SK-N-SH (cell line): ENCODE data around the gene CEACAM5. TPM values are rescaled to one million over a fixed set of nuclear protein-coding genes. Genes with fewer than 3 reads are reported as not detected.
A peak's percentile ranks its signal among the peaks of the same experiment; 100 is the strongest.

Source experiments
- CTCF ChIA-PET: fragments of 300-600, 350-600 bp; formaldehyde crosslinking; extraction: SDS; loops from one replicate; lab custom pipeline; 2021; lab: Yijun Ruan, JAX
- POLR2A ChIA-PET: fragments of 350-600 bp; sonication (Branson Sonifier 250); formaldehyde crosslinking; extraction: SDS; loops from one replicate; lab custom pipeline; 2020; ENCODE audit warnings: antibody characterized with exemption, inconsistent platforms; lab: Yijun Ruan, JAX
- DNase-seq: peaks from one replicate; pipeline ENCODE4 v3.0.0; 2012
- H2AFZ ChIP-seq: fragments of 200-600 bp; sonication (generic); 2 replicates; pipeline ENCODE4 v1.8.1; 2016; ENCODE audit warnings: antibody characterized with exemption, mild to moderate bottlenecking, low read depth
- H3F3A ChIP-seq: fragments of 200-600 bp; sonication (generic); replicated peaks from 2 replicates; pipeline ENCODE3; 2016; ENCODE audit warnings: antibody characterized with exemption, mild to moderate bottlenecking; ENCODE audit not compliant: insufficient read depth
- H3K27ac ChIP-seq, 2 experiments: fragments of 200-500 bp in 1 of 2; fragments of 200-600 bp in 1 of 2; sonication (Bioruptor generic) in 1 of 2; sonication (generic), shearing (Covaris generic) in 1 of 2; 2 replicates each; pipeline versions ENCODE4 v1.5.1 to v1.6.1; 2014 to 2016; ENCODE audit warnings: low read depth in 2 of 2, inconsistent platforms in 1 of 2, low read length in 1 of 2, mild to moderate bottlenecking in 1 of 2, mixed read lengths in 1 of 2
- H3K27me3 ChIP-seq: fragments of 200-600 bp; sonication (generic), shearing (Covaris generic); 2 replicates; pipeline ENCODE4 v1.6.1; 2016; ENCODE audit warnings: mixed run types; ENCODE audit not compliant: insufficient read depth
- H3K36me3 ChIP-seq, 2 experiments: fragments of 200-500 bp in 1 of 2; fragments of 200-600 bp in 1 of 2; sonication (Bioruptor generic) in 1 of 2; sonication (generic) in 1 of 2; replicated peaks in 1 of 2; 2 replicates each; pipeline versions ENCODE3 to v1.5.1; 2014 to 2016; ENCODE audit warnings: low read length in 1 of 2, mild to moderate bottlenecking in 1 of 2; ENCODE audit not compliant: insufficient read depth in 2 of 2, control insufficient read depth in 1 of 2
- H3K4me1 ChIP-seq, 2 experiments: fragments of 200-500 bp in 1 of 2; fragments of 200-600 bp in 1 of 2; sonication (Bioruptor generic) in 1 of 2; sonication (generic), shearing (Covaris generic) in 1 of 2; 2 replicates each; pipeline versions ENCODE4 v1.5.1 to v1.6.1; 2014 to 2016; ENCODE audit warnings: low read depth in 1 of 2, low read length in 1 of 2, mixed run types in 1 of 2; ENCODE audit not compliant: insufficient read depth in 2 of 2, control insufficient read depth in 1 of 2
- H3K4me2 ChIP-seq: fragments of 200-600 bp; sonication (generic), shearing (Covaris generic); 2 replicates; pipeline ENCODE4 v1.6.1; 2017; ENCODE audit warnings: mixed run types
- H3K4me3 ChIP-seq, 2 experiments: fragments of 200-500 bp in 1 of 2; fragments of 200-600 bp in 1 of 2; sonication (Bioruptor generic) in 1 of 2; sonication (generic), shearing (Covaris generic) in 1 of 2; 2 replicates each; pipeline versions ENCODE4 v1.5.1 to v1.8.1; 2014 to 2016; ENCODE audit warnings: low read depth in 2 of 2, inconsistent platforms in 1 of 2, low read length in 1 of 2, mild to moderate bottlenecking in 1 of 2, mixed read lengths in 1 of 2, moderate library complexity in 1 of 2
- H3K79me2 ChIP-seq: fragments of 200-600 bp; sonication (generic); 2 replicates; pipeline ENCODE4 v1.8.1; 2017; ENCODE audit warnings: mild to moderate bottlenecking; ENCODE audit not compliant: insufficient read depth
- H3K9ac ChIP-seq: fragments of 200-600 bp; sonication (generic); 2 replicates; pipeline ENCODE4 v1.6.1; 2017; ENCODE audit warnings: mixed run types
- H3K9me2 ChIP-seq: fragments of 200-600 bp; sonication (generic); 2 replicates; pipeline ENCODE4 v1.6.1; 2017; ENCODE audit warnings: mixed run types
- H3K9me3 ChIP-seq: fragments of 200-600 bp; sonication (generic); 2 replicates; pipeline ENCODE4 v1.6.1; 2017; ENCODE audit warnings: mixed run types, mild to moderate bottlenecking, moderate library complexity
- H4K20me1 ChIP-seq: fragments of 200-600 bp; sonication (generic); 2 replicates; pipeline ENCODE4 v1.6.1; 2017; ENCODE audit warnings: mild to moderate bottlenecking, mixed run types; ENCODE audit not compliant: insufficient read depth
- FOSL2 ChIP-seq: IDR thresholded peaks from 2 replicates; pipeline ENCODE4 v1.4.0; 2012; ENCODE audit warnings: low read depth, mild to moderate bottlenecking, moderate library complexity, borderline replicate concordance
- GABPA ChIP-seq: IDR thresholded peaks from 2 replicates; pipeline ENCODE4 v1.4.0; 2012; ENCODE audit warnings: low read depth, mild to moderate bottlenecking
- JUND ChIP-seq: IDR thresholded peaks from 2 replicates; pipeline ENCODE4 v1.4.0; 2012
- MEF2A ChIP-seq: IDR thresholded peaks from 2 replicates; pipeline ENCODE4 v1.4.0; 2012; ENCODE audit warnings: low read depth, borderline replicate concordance
- MXI1 ChIP-seq: IDR thresholded peaks from 2 replicates; pipeline ENCODE4 v1.6.1; 2012; ENCODE audit warnings: mild to moderate bottlenecking, low read depth, low read length, improper control_type of control experiment
- NFIC ChIP-seq: IDR thresholded peaks from 2 replicates; pipeline ENCODE4 v1.4.0; 2012; ENCODE audit warnings: borderline replicate concordance
- PBX3 ChIP-seq: IDR thresholded peaks from 2 replicates; pipeline ENCODE4; 2012
- REST ChIP-seq: IDR thresholded peaks from 2 replicates; pipeline ENCODE4 v1.6.1; 2012; ENCODE audit warnings: mild to moderate bottlenecking, low read depth, low read length, moderate library complexity
- RFX5 ChIP-seq: IDR thresholded peaks from 2 replicates; pipeline ENCODE4 v1.6.1; 2012; ENCODE audit warnings: mild to moderate bottlenecking, improper control_type of control experiment, low read length
- SIN3A ChIP-seq: IDR thresholded peaks from 2 replicates; pipeline ENCODE4 v1.6.1; 2012; ENCODE audit warnings: low read depth, mild to moderate bottlenecking, low read length, moderate library complexity, borderline replicate concordance
- TAF1 ChIP-seq: IDR thresholded peaks from 2 replicates; pipeline ENCODE4 v1.6.1; 2012; ENCODE audit warnings: low read depth, mild to moderate bottlenecking, low read length, moderate library complexity, borderline replicate concordance
- USF1 ChIP-seq: IDR thresholded peaks from 2 replicates; pipeline ENCODE4 v1.4.0; 2012; ENCODE audit warnings: low read depth, borderline replicate concordance
- ZBTB33 ChIP-seq: IDR thresholded peaks from 2 replicates; pipeline ENCODE4 v1.4.0; 2012; ENCODE audit warnings: low read depth, borderline replicate concordance
- WGBS: methylation state at CpG from one replicate; pipeline ENCODE4 v1.1.6; 2017; ENCODE audit warnings: low lambda C conversion rate; 5-methylcytosine and 5-hydroxymethylcytosine counted together
- polyA plus RNA-seq, 3 experiments: library from polyadenylated mRNA; depleted of rRNA; stranded (reverse); fragments of >200 nt; gene quantifications; 2 replicates each; pipeline ENCODE4 v1.2.3, GENCODE V29; 2012

CEACAM5 gene
- polyA plus RNA-seq, 1 of the 3 experiments (the other 2 are of a cell fraction) = not detected

GRCh38 chr19:41696402-41697197, 11.8 kb upstream of the CEACAM5 start:
- ChIA-PET POLR2A (no interaction called here), CTCF (interaction anchor here (0.9 to 1.2 kb wide), 2 partner anchors 11 to 55 kb away, joined by 3 to 5 read pairs; no protein-coding TSS in a partner anchor)
- no peak overlapping the region for H3K4me3 ChIP-seq
- H3K79me2 ChIP-seq = no peaks in the 10 kb centered on the region
- no peak overlapping the region for H3K9ac ChIP-seq
- H3K36me3 ChIP-seq = no peaks in the 10 kb centered on the region
- H3K27me3 ChIP-seq = no peaks in the 10 kb centered on the region
- no peak for DNase-seq
- TF ChIP-seq MXI1 (no peak), REST (peak; percentile 92)
- H3K4me1 ChIP-seq = peaks cover 0 to 3% of the 10 kb centered on the region in 2 experiments; a peak in 1 of 4 replicates
- no peak overlapping the region for H2AFZ ChIP-seq
- H3K4me2 ChIP-seq = no peak overlapping the region
- H4K20me1 ChIP-seq = no peaks in the 10 kb centered on the region
- H3K9me2 ChIP-seq = no peaks in the 10 kb centered on the region
- no peaks in the 10 kb centered on the region for H3K9me3 ChIP-seq
- H3F3A ChIP-seq = no peaks in the 10 kb centered on the region
- 3% methylated on average over 5 of the region's 7 CpGs for WGBS
- H3K27ac ChIP-seq = no peak overlapping the region

- no peaks in the 10 kb centered on the region for H3K9me2 ChIP-seq
- ChIA-PET POLR2A (no interaction called here), CTCF (no interaction called here)
- H3K4me1 ChIP-seq = peaks cover 0 to 9% of the 10 kb centered on the region in 2 experiments; a peak in 1 of 4 replicates
- TF ChIP-seq MEF2A = no peak
- TF ChIP-seq PBX3 = no peak
- no peak for TF ChIP-seq JUND
- TF ChIP-seq SIN3A = no peak
- TF ChIP-seq TAF1 = no peak
- no peak for TF ChIP-seq RFX5
- TF ChIP-seq USF1 = no peak
- no peak for TF ChIP-seq FOSL2
- TF ChIP-seq GABPA = no peak
- TF ChIP-seq NFIC = no peak
- TF ChIP-seq ZBTB33 = no peak
- WGBS = 5% methylated on average over 8 of the region's 9 CpGs
- no peak overlapping the region for H2AFZ ChIP-seq
- no peak for DNase-seq
- H3K4me3 ChIP-seq = no peak overlapping the region
- no peak overlapping the region for H3K4me2 ChIP-seq
- H3K9ac ChIP-seq = no peak overlapping the region
- H4K20me1 ChIP-seq = no peaks in the 10 kb centered on the region
- H3K36me3 ChIP-seq = no peaks in the 10 kb centered on the region
- H3F3A ChIP-seq = no peaks in the 10 kb centered on the region
- H3K9me3 ChIP-seq = no peaks in the 10 kb centered on the region
- no peaks in the 10 kb centered on the region for H3K27me3 ChIP-seq
- H3K27ac ChIP-seq = no peak overlapping the region
- H3K79me2 ChIP-seq = no peaks in the 10 kb centered on the region
These were observed 11.1 kb upstream of the CEACAM5 start for GRCh38 chr19:41697198-41697855.
